ENCODE data around the gene KLK2.

GRCh38 chr19:50838239-50838638 is 35.0 kb upstream of the KLK2 start:
- TF ChIP-seq POLR2AphosphoS5 (IDR thresholded peaks at IDR 0.05) = no peak
- no peak for TF ChIP-seq EP300 (IDR thresholded peaks at IDR 0.05)
- no peak for TF ChIP-seq POLR2A (IDR thresholded peaks at IDR 0.05)

Measured in gastroesophageal sphincter (tissue), 2 donors.